Measurements from ENCODE around the gene WWOX.

The WWOX gene

GRCh38 chr16:78108451-78108850 lies 9.0 kb downstream of the WWOX start:
- no peak overlapping the region for H2BK120ac ChIP-seq (ENCODE audit: insufficient read depth, low read length, poor library complexity)
- no peak overlapping the region for H3K14ac ChIP-seq (ENCODE audit: low read length)
- H4K91ac ChIP-seq (ENCODE audit: low read depth, low read length), result no peak overlapping the region
- H3K4me1 ChIP-seq (ENCODE audit: control insufficient read depth in 1 of 2, insufficient read depth in 2 of 2, low read length in 2 of 2), result no peaks in the 10 kb centered on the region
- H3K23ac ChIP-seq (ENCODE audit: low read length), result no peak overlapping the region
- H3K4me3 ChIP-seq (ENCODE audit: low read depth, low read length), result no peak overlapping the region
- H3K36me3 ChIP-seq (ENCODE audit: control insufficient read depth in 1 of 2, insufficient read depth in 2 of 2, low read length in 2 of 2), result peaks cover 5 to 6% of the 10 kb centered on the region in 2 experiments
- H3K79me2 ChIP-seq (ENCODE audit: control insufficient read depth, insufficient read depth, low read length, poor library complexity), result no peaks in the 10 kb centered on the region
- H2BK5ac ChIP-seq (ENCODE audit: low read depth, low read length, poor library complexity), result no peak overlapping the region
- no peak overlapping the region for H3K18ac ChIP-seq (ENCODE audit: low read length)
- H3K27me3 ChIP-seq (ENCODE audit: insufficient read depth, low read length), result no peaks in the 10 kb centered on the region
- no peak overlapping the region for H2AK5ac ChIP-seq (ENCODE audit: low read length)
- no peaks in the 10 kb centered on the region for H3K9me3 ChIP-seq (ENCODE audit: insufficient read depth, low read depth, low read length)
- no CpG with 5 or more reads among the region's 5 CpGs for WGBS (ENCODE audit: extremely low coverage, insufficient coverage, insufficient read length)
- DNase-seq, result no peak
- no peak overlapping the region for H3K4ac ChIP-seq (ENCODE audit: low read depth, low read length)
- no peak overlapping the region for H3K4me2 ChIP-seq (ENCODE audit: low read length)
- no peak overlapping the region for H3K27ac ChIP-seq (ENCODE audit: low read depth, low read length)
- H2AFZ ChIP-seq (ENCODE audit: insufficient read depth, low read length, poor library complexity), result no peak overlapping the region
- H4K8ac ChIP-seq (ENCODE audit: low read depth, low read length), result no peak overlapping the region
- no peaks in the 10 kb centered on the region for H3K79me1 ChIP-seq (ENCODE audit: low read length)
- no peak overlapping the region for H4K12ac ChIP-seq (ENCODE audit: low read depth, low read length)
- no peak overlapping the region for H3K9ac ChIP-seq (ENCODE audit: low read length)
- no peak overlapping the region for H2BK12ac ChIP-seq (ENCODE audit: low read length)

DNA sequence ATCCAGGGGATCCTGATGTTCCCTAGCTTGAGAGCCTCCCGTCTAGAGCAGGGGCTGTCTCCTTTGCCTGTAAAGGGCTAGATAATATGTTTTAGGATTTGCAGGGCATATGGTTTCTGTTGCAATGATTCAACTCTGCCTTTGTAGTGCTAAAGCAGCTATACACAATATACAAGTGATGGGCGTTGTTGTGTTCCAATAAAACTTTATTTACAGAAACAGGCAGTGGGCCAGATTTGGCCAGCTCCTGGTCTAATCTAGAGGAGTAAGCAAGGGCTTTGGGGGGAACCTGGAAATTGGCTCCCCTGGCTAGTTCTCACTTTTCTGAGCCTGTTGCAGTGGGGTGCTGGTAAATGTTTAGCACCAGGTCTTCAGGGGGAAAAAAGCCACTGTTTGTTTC lies 13.8 kb downstream of the WWOX start:
- Histone ChIP-seq H3K4ac (ENCODE audit: low read depth, low read length) (no peak overlapping the region), H4K8ac (ENCODE audit: low read depth, low read length) (no peak overlapping the region), H2BK12ac (ENCODE audit: low read length) (no peak overlapping the region), H2AFZ (ENCODE audit: insufficient read depth, low read length, poor library complexity) (no peak overlapping the region), H4K12ac (ENCODE audit: low read depth, low read length) (no peak overlapping the region), H2BK120ac (ENCODE audit: insufficient read depth, low read length, poor library complexity) (no peak overlapping the region), H3K27me3 (ENCODE audit: insufficient read depth, low read length) (no peaks in the 10 kb centered on the region), H3K79me2 (ENCODE audit: control insufficient read depth, insufficient read depth, low read length, poor library complexity) (no peaks in the 10 kb centered on the region), H4K91ac (ENCODE audit: low read depth, low read length) (no peak overlapping the region), H3K4me3 (ENCODE audit: low read depth, low read length) (no peak overlapping the region), H3K27ac (ENCODE audit: low read depth, low read length) (no peak overlapping the region), H2AK5ac (ENCODE audit: low read length) (no peak overlapping the region), H3K23ac (ENCODE audit: low read length) (no peak overlapping the region), H2BK5ac (ENCODE audit: low read depth, low read length, poor library complexity) (no peak overlapping the region), H3K36me3 (ENCODE audit: control insufficient read depth in 1 of 2, insufficient read depth in 2 of 2, low read length in 2 of 2) (peaks cover 6 to 10% of the 10 kb centered on the region in 2 experiments), H3K14ac (ENCODE audit: low read length) (no peak overlapping the region), H3K9ac (ENCODE audit: low read length) (no peak overlapping the region), H3K79me1 (ENCODE audit: low read length) (no peaks in the 10 kb centered on the region), H3K4me2 (ENCODE audit: low read length) (no peak overlapping the region), H3K9me3 (ENCODE audit: insufficient read depth, low read depth, low read length) (no peaks in the 10 kb centered on the region), H3K18ac (ENCODE audit: low read length) (no peak overlapping the region), H3K4me1 (ENCODE audit: control insufficient read depth in 1 of 2, insufficient read depth in 2 of 2, low read length in 2 of 2) (no peaks in the 10 kb centered on the region)
- DNase-seq, result no peak
- no CpG with 5 or more reads among the region's 2 CpGs for WGBS (ENCODE audit: extremely low coverage, insufficient coverage, insufficient read length)

- no peak for DNase-seq
- H4K12ac ChIP-seq (ENCODE audit: low read depth, low read length), result no peak overlapping the region
- no peak overlapping the region for H2BK120ac ChIP-seq (ENCODE audit: insufficient read depth, low read length, poor library complexity)
- no peak overlapping the region for H3K9ac ChIP-seq (ENCODE audit: low read length)
- H2BK5ac ChIP-seq (ENCODE audit: low read depth, low read length, poor library complexity), result no peak overlapping the region
- H4K91ac ChIP-seq (ENCODE audit: low read depth, low read length), result no peak overlapping the region
- H3K27me3 ChIP-seq (ENCODE audit: insufficient read depth, low read length), result no peaks in the 10 kb centered on the region
- no peak overlapping the region for H3K23ac ChIP-seq (ENCODE audit: low read length)
- H3K4me1 ChIP-seq (ENCODE audit: control insufficient read depth in 1 of 2, insufficient read depth in 2 of 2, low read length in 2 of 2), result no peaks in the 10 kb centered on the region
- no peak overlapping the region for H2BK12ac ChIP-seq (ENCODE audit: low read length)
- H3K79me1 ChIP-seq (ENCODE audit: low read length), result no peaks in the 10 kb centered on the region
- H3K4me2 ChIP-seq (ENCODE audit: low read length), result no peak overlapping the region
- H2AK5ac ChIP-seq (ENCODE audit: low read length), result no peak overlapping the region
- WGBS (ENCODE audit: extremely low coverage, insufficient coverage, insufficient read length), result no CpG with 5 or more reads among the region's 5 CpGs
- H3K27ac ChIP-seq (ENCODE audit: low read depth, low read length), result no peak overlapping the region
- H3K9me3 ChIP-seq (ENCODE audit: insufficient read depth, low read depth, low read length), result no peaks in the 10 kb centered on the region
- no peak overlapping the region for H3K18ac ChIP-seq (ENCODE audit: low read length)
- peaks cover 0 to 8% of the 10 kb centered on the region in 2 experiments for H3K36me3 ChIP-seq (ENCODE audit: control insufficient read depth in 1 of 2, insufficient read depth in 2 of 2, low read length in 2 of 2)
- no peak overlapping the region for H3K14ac ChIP-seq (ENCODE audit: low read length)
- no peak overlapping the region for H3K4me3 ChIP-seq (ENCODE audit: low read depth, low read length)
- no peaks in the 10 kb centered on the region for H3K79me2 ChIP-seq (ENCODE audit: control insufficient read depth, insufficient read depth, low read length, poor library complexity)
- no peak overlapping the region for H4K8ac ChIP-seq (ENCODE audit: low read depth, low read length)
- H3K4ac ChIP-seq (ENCODE audit: low read depth, low read length), result no peak overlapping the region
- H2AFZ ChIP-seq (ENCODE audit: insufficient read depth, low read length, poor library complexity), result no peak overlapping the region
Measured at GRCh38 chr16:78115659-78116058, 16.2 kb downstream of the WWOX start.

DNA sequence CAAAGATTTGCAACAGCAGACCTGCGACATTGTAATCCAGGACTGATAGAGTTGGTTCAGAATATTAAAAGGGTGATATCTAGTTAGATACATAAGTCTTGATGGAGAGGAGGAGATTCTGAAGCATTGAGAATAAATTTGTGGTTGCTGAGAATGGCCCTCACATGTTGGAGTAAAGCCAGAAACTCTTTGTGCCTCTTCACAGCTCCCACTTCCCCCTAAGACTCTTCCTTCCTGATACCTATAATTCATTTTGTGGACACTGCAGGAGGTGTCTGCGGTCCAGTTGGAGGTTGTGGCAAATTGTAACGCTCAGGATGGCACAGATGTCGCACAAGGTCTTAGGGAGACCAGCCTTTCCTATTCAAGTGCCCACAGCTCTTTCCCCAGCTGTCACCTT lies 17.5 kb downstream of the WWOX start:
- Histone ChIP-seq H3K27ac (ENCODE audit: low read depth, low read length) (no peak overlapping the region), H3K18ac (ENCODE audit: low read length) (no peak overlapping the region), H3K23ac (ENCODE audit: low read length) (no peak overlapping the region), H3K14ac (ENCODE audit: low read length) (no peak overlapping the region), H3K79me2 (ENCODE audit: control insufficient read depth, insufficient read depth, low read length, poor library complexity) (no peaks in the 10 kb centered on the region), H3K27me3 (ENCODE audit: insufficient read depth, low read length) (no peaks in the 10 kb centered on the region), H3K4me2 (ENCODE audit: low read length) (no peak overlapping the region), H3K4me1 (ENCODE audit: control insufficient read depth in 1 of 2, insufficient read depth in 2 of 2, low read length in 2 of 2) (no peaks in the 10 kb centered on the region), H2BK120ac (ENCODE audit: insufficient read depth, low read length, poor library complexity) (no peak overlapping the region), H4K8ac (ENCODE audit: low read depth, low read length) (no peak overlapping the region), H3K9ac (ENCODE audit: low read length) (no peak overlapping the region), H3K4me3 (ENCODE audit: low read depth, low read length) (no peak overlapping the region), H4K91ac (ENCODE audit: low read depth, low read length) (no peak overlapping the region), H3K36me3 (ENCODE audit: control insufficient read depth in 1 of 2, insufficient read depth in 2 of 2, low read length in 2 of 2) (peaks cover 0 to 7% of the 10 kb centered on the region in 2 experiments), H2AFZ (ENCODE audit: insufficient read depth, low read length, poor library complexity) (no peak overlapping the region), H3K79me1 (ENCODE audit: low read length) (no peaks in the 10 kb centered on the region), H4K12ac (ENCODE audit: low read depth, low read length) (no peak overlapping the region), H3K4ac (ENCODE audit: low read depth, low read length) (no peak overlapping the region), H2AK5ac (ENCODE audit: low read length) (no peak overlapping the region), H2BK12ac (ENCODE audit: low read length) (no peak overlapping the region), H2BK5ac (ENCODE audit: low read depth, low read length, poor library complexity) (no peak overlapping the region), H3K9me3 (ENCODE audit: insufficient read depth, low read depth, low read length) (no peaks in the 10 kb centered on the region)
- no CpG with 5 or more reads among the region's 4 CpGs for WGBS (ENCODE audit: extremely low coverage, insufficient coverage, insufficient read length)
- DNase-seq, result no peak
